ENCODE measurements around the gene ALKBH5.

ALKBH5 gene

DNA sequence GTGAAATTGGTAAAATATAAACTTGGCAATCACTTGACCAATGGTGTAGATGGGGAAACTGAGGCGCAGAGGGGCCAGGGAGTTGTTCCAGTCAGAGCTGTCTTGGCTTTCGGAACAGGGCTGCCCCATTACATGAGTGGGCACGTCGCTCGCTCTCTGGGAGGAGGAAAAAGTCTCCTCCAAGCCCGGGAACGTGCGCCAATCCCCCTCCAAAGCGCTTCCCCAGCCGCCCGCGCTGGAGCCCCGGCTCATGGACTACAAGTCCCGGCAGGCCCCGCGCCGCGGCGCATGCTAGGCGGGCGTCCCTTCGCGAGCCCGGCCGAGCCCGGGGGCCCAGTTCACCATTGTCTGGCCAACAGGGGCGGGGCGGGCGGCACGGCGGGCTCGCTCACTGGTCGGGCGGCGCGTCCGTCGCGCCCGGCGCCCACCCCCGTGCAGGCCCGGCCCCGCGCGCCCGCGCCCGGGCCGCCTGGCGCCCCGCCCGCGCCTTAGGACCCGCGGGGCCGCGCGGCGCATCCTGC is 41.6 kb downstream of the ALKBH5 start, which contains the start of gene LLGL1:
LLGL1 (plus strand) TSS at position 515 of the 521 bp plus-strand sequence. CDS start 48 bp downstream, outside the sequence.
- peak; percentile 58 to 64 for DNase-seq

DNA sequence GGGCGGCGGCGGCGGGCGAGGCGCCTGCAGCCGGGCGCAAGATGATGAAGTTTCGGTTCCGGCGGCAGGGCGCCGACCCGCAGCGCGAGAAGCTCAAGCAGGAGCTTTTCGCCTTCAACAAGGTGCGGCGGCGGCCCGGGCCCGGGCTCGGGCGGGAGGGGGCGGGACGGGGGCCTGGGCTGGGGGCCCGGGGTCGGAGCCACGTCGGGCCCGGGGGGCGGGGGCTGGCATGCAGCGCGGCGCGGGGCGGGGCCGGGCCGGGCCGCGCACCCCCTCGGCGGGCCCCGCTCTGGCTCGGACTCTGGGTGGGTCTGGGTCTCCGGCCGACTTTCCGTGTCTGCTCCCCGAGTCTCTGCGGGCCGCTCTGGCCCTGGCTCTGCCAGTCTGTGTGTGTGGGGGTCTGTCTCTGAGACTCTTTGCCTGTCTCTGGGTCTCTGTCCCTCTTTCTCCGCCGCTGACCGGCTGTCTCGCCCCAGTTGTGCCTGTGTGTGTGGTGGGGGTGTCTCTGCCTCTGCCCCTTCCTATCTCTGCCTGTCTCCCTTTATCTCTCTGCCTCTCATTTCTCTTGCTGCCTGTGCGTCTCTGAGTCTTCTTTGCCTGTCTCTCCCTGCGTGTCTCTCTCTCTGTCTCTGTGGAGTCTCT is 42.1 kb downstream of the ALKBH5 start:
- DNase-seq: peak in 1 of 2 experiments; percentile 1

DNA sequence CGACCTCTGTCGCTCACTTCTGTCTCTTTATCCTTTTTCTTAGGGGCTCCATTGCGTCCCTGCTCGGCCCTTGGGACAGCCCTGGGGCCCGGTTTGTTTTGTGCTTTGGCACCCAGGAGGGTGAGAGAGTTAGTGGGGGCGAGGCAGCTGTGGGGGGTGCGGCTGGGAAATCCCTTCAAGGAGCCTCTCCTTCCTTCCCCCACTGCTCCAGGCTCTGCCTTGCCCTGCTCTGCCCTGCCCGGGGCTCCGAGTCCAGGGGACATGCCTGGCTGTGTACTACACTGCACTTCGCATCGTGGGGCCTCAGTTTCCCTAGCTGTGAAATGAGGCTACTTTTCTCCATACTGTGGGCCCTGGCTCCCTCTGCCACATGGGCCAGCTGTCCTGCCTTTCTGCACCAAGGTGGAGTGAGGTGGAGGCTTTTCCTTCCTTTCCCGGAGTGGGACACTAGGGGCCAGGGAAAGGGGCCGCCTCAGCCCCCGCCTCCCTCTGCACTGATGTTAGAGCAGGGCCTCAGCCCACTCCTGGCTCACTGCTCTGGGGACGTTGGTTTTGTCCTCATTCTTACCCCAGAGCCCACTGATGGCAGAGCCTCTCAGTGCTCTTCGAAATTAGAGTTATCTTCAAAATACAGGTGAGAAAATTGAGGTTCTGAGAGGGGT is 42.8 kb downstream of the ALKBH5 start:
- DNase-seq: no peak

DNA sequence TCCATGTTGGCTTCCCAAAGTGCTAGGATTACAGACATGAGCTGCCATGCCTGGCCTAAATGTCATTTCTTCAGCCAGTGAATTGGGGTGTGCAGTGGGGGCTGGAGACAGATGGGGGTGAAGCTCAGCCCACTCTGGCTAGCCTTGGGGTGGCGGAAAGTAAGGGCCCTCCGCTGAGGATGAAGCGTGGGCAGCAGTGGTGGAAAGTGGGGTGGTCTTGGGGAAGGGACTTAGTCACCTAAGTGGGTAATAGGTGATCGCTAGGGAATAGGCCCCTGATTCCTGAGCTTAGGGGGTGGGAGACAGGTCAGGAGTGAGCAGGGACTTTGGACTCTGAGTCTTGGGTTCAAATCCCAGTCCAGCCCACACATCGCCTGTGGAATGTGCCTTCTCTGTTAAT is 44.0 kb downstream of the ALKBH5 start:
- no peak for DNase-seq

DNA sequence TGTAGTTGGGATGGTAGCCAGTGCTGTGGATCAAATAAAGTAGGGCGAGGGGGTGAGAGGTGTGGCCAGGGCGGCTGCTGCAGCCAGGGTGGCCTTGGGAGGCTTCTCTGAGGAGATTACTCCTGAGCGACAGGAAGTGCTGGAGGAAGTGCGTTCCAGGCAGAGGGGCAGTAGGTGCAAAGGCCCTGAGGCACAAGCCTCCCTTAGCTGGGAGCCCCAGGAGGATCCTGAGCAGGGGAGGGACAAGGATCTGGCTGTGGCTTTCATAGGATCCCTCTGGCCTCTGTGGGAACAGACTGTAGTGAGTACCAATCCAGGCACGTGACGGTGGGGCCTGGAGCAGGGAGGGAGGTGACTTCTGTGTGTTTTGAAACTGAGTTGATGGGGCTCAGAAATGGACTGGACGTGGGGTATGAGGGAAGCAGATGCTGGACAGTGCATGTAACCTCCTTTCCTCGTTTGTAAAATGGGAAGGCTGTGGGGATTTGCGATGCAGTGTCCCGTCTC is 44.6 kb downstream of the ALKBH5 start:
- DNase-seq: no peak

DNA sequence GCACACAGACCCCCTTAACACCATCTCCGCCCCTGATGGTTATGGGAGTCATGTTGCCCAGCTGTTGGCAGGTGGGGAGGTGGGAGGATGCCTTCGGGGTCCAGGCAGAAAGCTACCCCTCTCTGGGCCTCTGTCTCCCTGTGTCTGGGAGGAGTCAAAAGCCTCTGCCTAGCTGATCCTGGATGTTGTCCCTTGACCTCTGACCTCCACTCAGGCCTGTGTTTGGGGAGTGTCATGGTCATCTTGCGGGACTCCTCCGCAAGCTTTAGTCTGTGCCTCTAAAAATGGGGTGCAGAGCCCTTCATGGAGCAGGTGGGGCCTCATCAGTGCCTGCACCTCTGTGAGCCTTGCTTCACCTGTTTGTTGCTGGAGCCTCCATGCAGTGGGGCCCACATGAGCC is 45.6 kb downstream of the ALKBH5 start:
- DNase-seq: no peak

DNA sequence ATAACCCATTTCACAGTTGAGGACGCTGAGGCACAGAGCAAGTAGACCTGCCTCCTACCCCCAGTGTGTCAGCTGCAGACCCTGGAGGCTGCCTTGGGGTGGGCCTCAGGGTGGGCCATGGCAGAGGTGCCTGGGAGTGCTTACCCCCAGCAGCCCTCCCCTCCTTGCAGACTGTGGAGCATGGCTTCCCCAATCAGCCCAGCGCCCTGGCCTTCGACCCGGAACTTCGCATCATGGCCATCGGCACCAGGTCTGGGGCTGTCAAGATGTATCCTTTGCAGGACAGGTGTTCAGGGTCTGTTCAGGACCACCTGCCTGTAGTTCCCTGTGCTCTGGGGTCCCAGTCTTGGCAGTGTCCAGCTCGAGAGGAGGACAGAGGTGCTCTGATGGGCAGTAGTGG is 46.1 kb downstream of the ALKBH5 start:
- DNase-seq: no peak

DNA sequence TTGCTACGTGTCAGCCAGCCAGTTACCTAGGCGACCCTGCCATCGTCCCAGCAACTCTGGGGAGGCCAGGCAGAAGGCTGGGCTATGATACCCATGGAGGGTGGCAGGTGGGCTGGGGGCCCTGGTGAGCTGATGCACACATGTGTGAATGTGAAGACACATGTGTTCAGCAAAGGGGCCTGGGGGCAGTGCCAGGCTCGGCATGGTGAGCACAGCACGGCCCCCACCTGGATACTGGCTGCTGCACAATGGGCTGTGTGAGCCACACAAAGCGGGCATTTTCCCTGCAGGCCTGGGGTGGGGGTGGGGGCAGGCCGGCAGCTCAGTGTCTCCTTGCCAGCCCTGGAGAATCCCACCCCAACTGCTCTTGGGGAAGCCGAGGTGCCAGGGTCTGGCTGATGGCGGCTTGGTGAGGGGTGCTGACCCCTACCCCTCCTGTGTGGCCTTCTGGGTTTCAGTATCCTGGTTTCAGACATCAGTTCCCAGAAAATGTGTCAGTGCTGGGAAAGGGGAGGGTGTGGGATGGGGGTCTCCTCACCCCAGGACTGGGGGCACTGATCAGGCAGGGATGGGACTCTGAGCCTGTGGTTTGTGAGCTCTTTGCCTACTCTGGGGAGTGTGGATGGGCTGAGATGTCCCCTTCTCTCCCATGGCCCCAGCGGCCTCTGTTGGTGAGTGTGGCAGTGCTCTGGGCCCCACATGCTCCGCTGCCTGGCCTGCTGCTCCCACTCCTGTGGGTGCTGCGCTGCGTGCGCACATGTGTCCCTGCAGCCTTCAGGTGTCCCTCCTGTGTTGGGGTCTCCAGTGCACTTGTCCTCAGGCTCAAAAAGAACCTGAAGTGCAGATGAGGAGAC is 46.9 kb downstream of the ALKBH5 start:
- DNase-seq: no peak

DNA sequence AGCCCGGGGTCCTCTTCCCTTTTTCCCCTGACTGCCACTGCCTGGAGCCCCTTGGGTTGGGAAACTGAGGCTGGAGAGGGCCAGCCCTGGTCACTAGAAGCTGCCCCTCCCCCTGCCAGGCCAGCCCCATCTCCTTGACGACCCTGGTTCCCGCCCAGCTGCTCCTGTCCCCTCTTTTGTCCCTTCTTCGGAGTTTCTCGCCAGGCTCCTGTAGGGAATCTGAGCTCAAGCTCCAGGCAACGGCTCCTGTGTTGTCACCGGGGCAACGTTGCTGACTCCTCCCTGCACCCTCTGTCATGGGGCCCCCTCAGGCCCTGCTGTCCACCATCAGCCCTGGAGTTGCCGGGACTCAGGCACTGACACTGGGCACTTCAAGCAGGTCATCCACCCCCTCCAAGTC is 47.5 kb downstream of the ALKBH5 start:
- no peak for DNase-seq

DNA sequence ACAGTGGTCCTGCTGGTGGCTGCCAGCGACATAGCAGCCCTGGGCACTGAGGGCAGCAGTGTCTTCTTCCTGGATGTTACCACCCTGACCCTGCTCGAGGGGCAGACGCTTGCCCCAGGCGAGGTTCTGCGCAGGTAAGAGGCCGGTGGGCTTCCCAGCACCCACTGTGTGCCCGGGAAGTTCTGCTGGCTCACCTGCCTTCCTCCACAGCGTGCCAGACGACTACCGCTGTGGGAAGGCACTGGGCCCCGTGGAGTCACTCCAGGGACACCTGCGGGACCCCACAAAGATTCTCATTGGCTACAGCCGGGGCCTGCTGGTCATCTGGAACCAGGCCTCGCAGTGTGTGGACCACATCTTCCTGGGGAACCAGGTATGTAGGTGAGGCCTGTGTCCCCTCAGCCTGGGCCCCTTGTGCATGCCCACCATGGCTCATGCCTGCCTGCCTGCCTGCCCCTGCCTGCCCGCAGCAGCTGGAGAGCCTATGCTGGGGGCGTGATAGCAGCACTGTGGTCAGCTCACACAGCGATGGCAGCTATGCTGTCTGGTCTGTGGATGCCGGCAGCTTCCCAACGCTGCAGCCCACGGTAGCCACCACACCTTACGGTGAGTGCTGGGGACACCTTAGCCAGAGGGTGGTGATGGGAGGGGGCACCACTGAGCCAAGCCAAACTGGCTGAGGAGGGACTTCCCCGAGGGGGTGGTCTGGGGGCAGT is 50.3 kb downstream of the ALKBH5 start:
- no peak for DNase-seq

DNA sequence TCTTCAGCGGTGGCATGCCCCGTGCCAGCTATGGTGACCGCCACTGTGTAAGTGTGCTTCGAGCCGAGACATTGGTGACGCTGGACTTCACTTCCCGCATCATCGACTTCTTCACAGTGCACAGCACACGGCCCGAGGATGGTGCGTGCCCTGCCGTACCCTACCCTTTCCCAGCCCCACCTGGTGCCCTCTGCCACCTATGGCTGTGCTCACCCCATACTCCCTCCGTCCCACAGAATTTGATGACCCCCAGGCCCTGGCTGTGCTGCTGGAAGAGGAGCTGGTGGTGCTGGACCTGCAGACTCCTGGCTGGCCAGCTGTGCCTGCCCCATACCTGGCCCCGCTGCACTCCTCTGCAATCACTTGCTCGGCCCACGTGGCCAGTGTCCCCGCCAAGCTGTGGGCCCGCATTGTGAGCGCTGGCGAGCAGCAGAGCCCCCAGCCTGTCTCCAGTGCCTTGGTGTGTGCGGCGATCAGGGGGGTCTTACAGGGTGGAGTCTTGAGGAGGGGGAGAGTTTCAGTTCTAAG is 51.3 kb downstream of the ALKBH5 start:
- DNase-seq: no peak

DNA sequence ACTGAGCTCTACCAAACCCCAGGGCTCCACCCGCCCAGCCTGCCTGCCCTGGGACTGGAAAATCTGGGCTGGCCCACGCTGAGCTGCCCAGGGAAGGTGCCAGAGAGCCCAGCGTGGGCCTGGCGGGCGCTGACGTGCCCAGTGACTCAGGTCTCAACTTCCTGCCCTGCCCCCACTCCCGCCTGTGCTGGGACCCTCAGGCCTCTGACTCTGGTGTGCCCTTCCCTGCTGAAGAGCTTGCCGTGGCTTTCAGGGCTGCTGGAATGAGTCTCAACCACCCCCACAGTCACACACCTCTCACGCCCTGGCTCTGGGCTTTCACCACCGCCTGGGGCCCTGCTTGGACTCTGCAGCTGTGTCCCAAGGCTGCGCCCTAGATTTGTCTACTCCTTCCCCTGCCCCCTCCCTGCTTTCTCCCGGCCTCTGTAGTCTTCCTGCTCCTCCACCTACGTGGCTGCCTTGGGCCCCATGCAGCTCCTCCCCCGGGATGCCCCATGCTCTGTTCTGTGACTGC is 52.2 kb downstream of the ALKBH5 start:
- DNase-seq: no peak

DNA sequence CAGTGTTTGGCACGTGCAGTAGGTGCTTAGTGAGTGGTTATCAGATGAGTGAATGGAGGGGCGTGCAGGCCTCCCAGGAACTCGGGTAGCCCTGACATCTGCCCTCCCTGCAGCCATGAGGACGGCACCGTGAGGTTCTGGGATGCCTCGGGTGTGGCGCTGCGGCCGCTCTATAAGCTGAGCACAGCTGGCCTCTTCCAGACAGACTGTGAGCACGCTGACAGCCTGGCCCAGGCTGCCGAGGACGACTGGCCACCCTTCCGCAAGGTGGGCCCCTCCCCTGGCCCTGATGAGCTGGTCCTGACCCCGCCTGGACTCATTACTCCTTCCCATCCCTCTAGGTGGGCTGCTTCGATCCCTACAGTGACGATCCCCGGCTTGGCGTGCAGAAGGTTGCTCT is 52.9 kb downstream of the ALKBH5 start:
- DNase-seq: no peak

DNA sequence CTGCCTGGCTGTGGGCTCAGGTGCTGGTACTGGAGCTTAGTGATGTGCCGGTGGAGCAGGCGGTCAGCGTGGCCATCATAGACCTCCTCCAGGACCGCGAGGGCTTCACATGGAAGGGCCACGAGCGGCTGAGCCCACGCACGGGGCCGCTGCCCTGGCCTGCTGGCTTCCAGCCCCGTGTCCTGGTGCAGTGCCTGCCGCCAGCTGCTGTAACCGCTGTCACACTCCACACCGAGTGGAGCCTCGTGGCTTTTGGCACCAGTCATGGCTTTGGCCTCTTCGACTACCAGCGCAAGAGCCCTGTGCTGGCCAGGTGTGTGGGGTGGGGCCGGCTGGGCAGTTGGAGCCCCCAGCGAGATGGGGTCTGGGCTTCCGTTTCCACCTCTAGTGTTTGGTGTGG is 53.8 kb downstream of the ALKBH5 start:
- DNase-seq: no peak

DNA sequence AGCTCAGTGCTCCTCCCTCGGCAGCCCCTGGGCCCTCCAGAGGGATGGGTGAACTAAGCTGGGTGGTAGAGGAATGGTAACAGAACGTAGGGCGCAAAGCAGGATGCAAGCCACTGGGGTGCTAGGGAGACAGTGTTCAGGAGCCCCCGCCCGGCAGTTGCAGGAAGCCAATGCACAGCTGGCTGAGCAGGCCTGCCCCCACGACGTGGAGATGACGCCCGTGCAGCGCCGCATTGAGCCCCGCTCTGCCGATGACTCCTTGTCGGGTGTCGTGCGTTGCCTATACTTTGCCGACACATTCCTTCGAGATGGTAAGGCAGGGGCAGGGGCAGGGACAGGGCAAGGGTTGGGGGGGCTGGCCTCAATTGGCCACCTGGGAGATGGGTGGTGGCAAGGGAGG is 54.7 kb downstream of the ALKBH5 start:
- no peak for DNase-seq

DNA sequence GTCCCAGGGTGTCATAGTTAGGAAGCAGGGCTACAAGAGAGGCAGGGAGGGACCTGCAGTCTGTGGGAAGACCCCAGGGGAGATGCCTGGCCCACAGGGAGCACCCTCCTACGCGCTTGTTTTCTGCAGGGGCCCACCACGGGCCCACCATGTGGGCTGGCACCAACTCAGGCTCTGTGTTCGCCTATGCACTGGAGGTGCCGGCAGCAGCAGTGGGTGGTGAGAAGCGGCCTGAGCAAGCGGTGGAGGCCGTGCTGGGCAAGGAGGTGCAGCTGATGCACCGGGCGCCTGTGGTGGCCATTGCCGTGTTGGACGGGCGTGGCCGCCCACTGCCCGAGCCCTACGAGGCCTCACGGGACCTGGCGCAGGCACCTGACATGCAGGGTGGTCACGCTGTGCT is 56.8 kb downstream of the ALKBH5 start:
- no peak for DNase-seq

DNA sequence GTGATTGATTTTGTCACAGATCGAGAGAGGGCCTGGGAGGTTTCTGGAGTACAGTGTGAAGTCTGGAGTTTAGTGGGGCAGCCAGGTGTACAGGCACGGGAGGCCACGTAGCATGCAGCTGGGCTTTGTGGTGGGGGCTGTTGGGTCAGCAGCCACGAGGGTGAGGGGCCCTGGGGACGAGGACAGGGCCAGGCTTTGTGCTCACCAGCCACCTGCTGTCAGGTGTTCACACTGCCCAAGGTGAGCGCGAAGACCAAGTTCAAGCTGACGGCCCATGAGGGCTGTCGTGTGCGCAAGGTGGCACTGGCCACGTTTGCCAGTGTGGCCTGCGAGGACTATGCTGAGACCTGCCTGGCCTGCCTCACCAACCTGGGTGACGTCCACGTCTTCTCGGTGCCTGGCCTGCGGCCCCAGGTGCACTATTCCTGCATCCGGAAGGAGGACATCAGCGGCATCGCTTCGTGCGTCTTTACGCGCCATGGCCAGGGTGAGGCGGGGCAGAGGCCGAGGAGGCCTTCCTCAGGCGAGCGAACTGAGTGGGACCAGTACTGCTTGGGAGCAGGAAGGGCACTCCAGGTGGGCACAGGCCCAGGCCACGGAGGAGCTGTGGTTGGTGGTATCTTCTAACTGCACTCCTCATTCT is 57.7 kb downstream of the ALKBH5 start:
- DNase-seq: no peak

DNA sequence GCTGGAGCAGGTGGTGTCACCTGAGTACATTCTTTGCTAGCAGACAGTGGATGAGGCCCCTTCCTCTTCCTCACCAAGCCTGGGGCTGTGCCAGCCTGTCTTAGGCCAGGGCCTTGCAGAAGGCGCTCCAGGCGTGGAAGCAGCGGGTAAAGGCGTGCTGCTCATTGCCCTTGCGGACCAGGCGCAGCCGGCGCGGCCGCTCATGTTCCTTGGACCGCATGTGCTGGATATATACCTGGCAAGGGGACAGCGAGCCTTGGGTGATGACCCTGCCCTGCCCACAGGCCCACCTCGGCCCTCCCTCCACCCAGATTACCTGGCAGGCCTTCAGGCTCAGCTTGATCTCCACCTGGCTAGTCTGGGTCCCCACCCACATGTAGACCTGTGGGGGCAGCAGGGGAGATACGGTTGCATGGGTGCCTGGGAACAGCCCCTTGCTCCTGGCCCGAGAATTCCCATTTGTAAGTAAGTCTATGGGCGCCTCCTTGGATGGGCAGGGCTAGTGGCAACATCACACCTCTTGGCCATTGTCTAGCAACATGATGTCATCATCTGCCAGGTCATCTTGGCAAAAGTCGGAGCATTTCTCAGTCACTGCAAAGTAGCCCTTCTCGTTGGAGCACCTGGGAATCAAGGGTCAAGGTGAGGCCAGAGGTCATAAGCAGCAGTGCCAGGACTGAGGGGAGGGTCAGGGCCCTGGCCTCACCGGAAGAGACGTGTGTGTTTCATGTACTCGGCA is 61.6 kb downstream of the ALKBH5 start:
- no peak for DNase-seq

DNA sequence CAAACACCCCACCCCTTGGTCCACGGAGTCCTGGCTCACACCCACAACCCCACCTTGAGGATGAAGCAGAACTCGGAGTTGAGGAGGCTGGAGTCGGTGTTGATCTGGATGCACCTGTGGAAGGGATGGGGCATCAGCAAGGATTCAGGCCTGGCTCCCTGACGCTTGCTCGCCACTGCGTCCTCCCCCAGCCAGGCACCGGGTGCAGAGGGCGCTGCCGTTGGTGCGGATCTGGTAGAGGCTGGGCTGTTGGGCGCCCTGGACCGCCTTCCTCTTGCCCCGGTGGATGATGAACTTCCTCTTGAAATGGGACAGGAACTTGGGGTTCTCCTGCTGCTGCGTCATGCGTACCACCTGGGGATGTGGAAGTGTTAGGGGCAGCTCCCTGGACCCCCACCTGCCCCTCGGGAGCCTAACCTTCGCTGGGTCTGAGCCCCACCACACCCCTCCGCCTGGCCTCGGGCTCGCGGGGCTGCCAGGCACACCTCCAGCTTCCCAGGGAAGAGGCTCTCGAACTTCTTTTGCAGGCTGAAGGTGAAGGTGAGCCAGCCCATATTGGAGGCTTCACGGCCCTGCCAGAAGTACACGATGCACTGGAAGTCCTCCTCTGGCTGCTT is 62.6 kb downstream of the ALKBH5 start:
- no peak for DNase-seq

DNA sequence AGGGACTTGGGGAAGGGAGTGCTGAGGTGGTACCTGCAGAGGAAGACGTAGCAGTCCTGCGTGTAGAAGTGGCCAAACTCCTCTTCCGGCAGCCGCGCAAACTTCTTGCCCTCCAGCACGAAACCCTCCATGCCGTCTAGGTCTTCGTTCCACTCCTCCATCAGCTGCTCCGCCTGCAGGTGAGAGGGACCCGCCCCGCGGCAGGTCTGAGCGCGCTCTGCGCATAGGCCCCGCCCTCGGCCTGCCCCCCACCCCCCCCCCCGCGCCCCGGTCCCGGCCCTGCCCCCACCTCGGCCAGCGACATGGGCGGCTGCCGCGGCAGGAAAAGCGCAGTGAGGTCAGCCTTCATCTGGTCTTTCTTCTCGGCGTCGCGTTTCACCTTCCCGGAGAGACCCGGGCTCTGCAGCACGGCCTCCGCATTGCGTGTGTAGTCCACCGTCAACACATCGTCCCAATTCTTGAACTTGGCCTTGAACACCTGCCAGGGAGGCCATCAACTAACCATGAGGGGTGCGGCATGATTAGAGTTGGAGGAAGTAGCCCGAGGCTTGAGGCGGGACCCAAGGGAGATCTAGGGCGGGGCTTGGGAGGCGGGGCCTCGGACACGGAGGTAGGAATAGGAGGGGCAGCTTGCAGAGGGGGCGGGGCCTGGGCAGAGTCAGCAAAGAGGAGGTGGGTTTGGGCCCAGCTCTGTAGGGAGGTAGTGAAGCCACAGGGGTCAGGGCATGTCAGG is 63.4 kb downstream of the ALKBH5 start:
- no peak for DNase-seq

Measured in AML-193 (cell line).